GM21529 (cell line): ENCODE results near the gene PTGIS.

Source experiments
- ATAC-seq: cut with Tn5 transposase; IDR thresholded peaks from one replicate; pipeline ENCODE4 v1.9.1; 2021; ENCODE audit not compliant: unreplicated experiment

The PTGIS gene

GRCh38 chr20:49595811-49596561, 28.0 kb upstream of the PTGIS start:
- no peak for ATAC-seq

DNA sequence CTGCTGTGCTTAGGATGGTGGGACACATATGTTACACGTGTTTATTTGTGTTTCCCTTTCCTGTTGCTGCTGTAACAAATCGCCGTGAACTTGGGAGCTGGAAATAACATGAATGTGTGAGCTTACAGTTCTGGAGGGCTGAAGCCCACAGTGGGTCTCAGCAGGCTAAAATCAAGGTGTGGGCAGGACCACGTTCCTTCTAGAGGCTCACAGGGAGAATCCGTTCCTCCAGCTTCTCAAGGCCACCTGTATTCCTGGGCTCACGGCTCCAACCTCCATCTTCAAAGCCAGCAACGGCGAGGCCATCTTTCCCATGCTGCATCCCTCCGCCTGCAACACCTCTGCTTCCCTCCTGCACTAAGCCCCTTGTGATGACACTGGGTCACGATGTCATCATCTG, 27.4 kb upstream of the PTGIS start:
- no peak for ATAC-seq

DNA sequence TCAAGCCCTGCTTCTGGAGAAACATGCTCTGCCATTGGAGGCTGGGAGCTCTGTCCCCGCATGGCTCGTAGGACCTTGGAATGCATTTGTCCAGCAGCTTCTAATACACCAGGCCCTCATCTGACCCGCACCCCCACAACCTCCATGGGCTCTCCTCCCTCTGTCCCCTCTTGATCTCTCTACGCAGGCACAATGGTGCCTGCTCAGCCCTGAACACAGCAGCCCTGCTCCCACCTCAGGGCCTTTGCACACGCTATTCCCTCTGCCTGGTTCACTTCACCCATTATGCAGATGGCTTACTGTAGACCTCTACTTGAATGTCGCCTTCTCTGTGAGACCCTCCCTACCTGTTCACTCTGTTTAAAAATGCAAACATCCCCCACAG, 27.0 kb upstream of the PTGIS start:
- ATAC-seq: no peak

GRCh38 chr20:49594143-49594930, 26.4 kb upstream of the PTGIS start:
- no peak for ATAC-seq

DNA sequence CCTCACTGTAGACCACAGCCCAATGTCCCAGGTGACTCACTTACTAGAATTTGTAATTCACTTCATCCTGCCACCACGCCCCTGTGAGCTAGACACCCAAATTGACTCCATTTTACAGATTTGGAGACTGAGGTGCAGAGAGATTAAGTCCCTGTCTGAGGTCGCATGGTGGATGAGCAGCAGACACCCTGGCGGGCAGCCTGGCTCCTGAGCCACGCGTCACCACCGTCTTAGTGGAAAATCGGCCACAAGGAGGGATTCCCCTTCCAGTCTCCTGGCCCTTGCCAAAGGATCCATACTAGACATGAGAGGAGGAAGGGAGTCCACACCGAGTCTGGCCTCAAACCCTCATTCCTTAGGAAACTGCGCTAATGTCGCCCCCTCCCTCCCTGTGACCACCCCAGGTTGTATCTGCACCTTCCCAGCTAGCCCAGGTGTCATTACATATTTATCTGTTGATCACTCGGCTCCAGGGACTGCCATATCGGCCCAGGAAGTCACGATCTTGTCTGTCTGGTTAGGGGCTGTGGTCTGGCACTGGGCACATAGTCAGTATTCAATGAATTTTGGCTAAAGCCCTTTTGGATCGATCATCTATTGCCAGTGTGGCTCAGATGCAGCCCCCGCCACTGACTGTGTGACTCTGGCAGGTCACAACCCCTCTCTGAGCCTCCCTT, 25.7 kb upstream of the PTGIS start:
- no peak for ATAC-seq

GRCh38 chr20:49592120-49592519, 24.2 kb upstream of the PTGIS start:
- no peak for ATAC-seq

- no peak for ATAC-seq
These were observed 23.4 kb upstream of the PTGIS start for GRCh38 chr20:49591217-49591865.

DNA sequence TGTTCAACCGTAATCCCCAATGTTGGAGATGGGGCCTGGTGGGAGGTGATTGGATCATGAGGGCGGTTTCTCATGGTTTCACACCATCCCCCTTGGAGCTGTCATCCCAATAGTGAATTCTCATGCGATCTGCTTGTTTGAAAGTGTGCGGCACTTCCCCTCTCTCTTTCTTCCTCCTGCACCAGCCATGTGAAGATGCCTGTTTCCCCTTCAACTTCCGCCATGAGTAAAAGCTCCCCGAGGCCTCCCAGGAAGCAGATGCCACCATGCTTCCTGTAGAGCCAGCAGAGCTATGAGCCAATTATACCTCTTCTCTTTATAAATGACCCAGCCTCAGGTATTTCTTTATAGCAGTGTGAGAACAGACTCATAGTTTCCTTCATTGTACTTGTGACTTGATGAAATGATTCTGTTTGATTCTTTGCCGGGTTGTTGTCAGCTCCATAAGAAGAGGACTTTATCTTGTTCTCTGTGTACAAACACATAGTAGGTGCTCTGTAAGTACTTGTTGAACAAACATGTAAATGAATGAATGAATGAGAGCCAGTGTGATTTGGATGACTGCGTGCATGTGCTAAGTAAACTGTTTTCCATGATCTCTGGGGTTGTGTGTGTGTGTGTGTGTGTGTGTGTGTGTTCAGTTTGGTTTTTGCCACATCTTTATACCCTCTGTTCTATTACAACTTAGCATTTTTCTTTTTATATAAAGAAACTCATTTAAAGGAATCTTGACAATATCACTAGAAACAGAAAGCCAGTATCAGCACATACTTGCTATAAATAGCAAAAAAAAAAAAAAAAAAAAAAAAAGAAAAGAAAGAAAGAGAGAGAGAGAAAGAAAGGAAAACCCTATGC, 22.5 kb upstream of the PTGIS start:
- ATAC-seq: no peak

DNA sequence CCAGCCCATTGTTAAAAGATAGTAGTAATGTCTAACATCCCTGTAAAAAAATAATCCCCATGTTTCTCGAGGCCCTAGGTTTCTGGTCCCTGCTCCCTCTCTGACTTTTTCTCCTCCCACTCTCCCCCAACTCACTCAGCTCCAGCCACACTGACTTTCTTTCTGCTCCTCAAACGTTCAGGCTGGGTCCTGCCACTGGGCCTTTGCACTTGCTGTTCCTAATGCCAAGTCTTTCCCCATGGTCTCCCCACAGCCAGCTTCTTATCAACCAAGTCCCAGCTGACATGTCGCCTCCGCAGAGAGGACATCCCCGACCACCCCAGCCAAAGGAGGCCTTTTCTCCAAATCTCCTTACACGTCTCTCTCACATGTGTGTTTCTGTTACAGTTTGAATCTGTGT, 21.8 kb upstream of the PTGIS start:
- no peak for ATAC-seq

DNA sequence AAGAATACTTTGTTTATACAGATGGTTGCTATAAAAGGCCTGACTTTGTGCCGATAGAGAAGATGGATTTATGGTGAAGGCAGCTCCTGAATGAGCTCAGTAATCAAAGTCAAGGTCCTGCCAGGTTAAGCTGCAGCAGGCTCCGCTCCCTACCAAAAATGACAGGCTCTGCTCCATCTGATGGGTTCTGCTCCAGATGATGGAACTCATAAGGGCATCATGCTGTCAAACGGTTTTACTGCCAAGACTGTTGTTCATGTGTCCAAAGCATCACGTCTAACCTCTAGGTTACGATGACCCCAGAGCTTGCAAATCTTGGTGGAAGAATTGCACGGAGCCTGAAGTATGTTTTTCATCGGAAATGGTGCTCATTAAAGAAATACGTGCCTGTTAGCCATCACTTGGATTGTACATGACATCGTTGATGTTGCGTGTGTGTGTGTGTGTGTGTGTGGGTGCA, 19.2 kb upstream of the PTGIS start:
- ATAC-seq: no peak

GRCh38 chr20:49585585-49586245, 17.8 kb upstream of the PTGIS start:
- ATAC-seq: no peak

- no peak for ATAC-seq
These were observed 16.8 kb upstream of the PTGIS start for GRCh38 chr20:49584418-49585382.

DNA sequence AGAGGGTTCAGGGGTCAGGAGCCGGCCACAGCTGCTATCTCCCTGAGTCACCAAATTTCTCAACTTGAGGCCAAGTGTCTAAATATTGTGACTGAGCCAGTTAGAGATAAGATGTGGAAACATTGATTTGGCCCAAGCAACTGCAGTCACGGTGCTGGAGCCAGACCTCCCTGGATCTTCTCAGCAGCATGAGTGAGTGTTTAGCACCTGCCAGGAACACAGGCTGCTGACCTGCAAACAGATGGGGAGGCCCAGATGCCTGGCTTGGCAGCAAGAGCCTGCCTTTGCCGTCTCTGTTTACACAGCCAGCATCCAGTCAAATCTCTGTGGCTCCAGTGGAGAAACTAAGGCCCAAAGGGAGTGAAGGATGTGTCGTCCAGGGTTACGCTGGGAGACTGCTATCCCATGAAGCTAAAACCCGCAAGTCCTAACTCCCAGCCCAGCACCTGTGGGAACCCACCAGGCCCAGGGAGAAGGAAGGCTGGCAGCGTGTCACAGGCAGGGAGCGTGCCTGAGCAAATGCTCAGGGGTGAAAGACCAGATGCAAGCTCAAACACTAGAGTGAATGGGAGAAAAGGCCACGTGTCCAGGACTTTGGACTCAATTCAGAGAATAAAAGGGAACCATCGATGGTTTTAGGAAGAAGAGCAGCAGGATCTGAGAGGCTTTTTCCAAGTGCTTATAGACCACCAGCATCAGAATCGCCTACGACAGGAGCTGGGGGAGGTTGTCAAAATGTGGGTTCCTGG, 15.9 kb upstream of the PTGIS start:
- ATAC-seq: no peak

GRCh38 chr20:49583343-49583668, 15.4 kb upstream of the PTGIS start:
- no peak for ATAC-seq

DNA sequence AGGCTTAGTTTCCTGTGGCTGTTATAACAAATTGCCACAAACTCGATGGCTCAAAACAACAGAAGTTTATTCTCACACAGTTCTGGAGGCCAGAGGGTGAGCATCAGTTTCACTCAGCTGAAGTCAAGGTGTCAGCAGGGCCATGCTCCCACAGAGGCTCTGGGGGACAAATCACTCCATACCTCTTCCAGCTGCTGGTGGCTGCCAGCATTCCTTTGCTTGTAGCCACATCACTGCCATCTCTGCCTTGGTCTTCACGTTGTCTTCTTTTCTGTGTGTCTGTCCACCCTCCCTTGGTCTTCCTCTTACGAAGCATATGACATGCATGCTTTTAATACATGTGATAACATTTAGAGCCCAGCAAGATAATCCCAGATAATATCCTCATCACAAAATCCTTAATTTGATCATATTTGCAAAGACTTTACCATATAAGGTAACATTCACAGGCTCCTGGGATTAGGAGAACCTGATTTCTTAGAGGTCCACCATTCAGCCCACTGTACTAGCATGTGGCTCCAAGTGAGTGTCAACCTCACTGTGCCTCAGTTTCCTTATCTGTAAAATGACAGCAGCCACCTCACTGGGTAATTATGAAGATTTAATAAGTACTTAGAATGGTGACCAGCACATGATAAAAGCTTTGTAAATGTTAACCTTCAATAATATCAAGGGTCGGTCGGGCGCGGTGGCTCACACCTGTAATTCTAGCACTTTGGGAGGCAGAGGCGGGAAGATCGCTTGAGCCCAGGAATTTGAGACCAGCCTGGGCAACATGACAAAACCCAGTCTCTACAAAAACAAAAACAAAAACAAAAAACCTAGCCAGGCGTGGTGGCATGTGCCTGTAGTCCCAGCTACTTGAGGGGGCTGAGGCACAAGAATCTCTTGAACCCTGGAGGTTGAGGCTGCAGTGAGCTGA, 14.7 kb upstream of the PTGIS start:
- no peak for ATAC-seq

GRCh38 chr20:49581482-49581881, 13.5 kb upstream of the PTGIS start:
- ATAC-seq: no peak

DNA sequence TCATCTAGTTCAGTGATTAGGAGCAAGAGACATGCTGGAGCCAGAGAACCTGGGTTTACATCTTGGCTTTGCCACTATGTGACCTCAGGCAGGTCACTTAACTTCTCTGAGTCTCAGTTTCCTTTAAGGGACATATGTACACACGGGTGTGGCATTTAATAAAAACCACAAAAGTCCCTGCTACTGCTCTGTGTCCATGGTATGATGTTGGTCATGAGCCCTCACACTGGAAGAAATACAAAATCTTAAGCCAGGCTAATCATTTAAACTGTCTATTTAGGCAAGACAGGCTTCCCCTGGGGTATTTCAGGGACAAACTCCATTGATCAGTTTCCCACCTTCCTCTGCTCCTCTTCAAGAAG, 12.9 kb upstream of the PTGIS start:
- ATAC-seq: no peak
